ENCODE results near the gene NBEAL2. TPM values are rescaled to one million over a fixed set of nuclear protein-coding genes. Genes with fewer than 3 reads are reported as not detected.

NBEAL2 gene
- total RNA-seq (10 to 100 TPM; 26.2 to 45.8 TPM), polyA plus RNA-seq (10 to 100 TPM in 1 of 2 donors, 1 to 10 TPM in 1; 6.3 to 55.8 TPM)
- long read RNA-seq, donor 1, partial matches to known transcripts, result 2 of 5 reads
- long read RNA-seq, donor 1, other reads (novel, unspliced or antisense), result 3 of 5 reads
- long read RNA-seq, donor 2, partial matches to known transcripts, result 13 of 22 reads
- long read RNA-seq, donor 2, other reads (novel, unspliced or antisense), result 9 of 22 reads

GRCh38 chr3:46978985-46979944 is at the start of gene NBEAL2:
TSS of gene NBEAL2 (plus strand) at chr3:46979666. CDS start at chr3:46979862, 196 bp downstream.
- ATAC-seq (ENCODE audit: low FRiP score), result peak; percentile 89
- WGBS, 2 donors, result 1% methylated on average over 36 to 73 of the region's 73 CpGs
- intact Hi-C loops (cut with DNase I), result no loop called here
- Histone ChIP-seq H3K36me3 (ENCODE audit: control insufficient read depth in 1 of 2, insufficient read depth in 2 of 2, low read length in 1 of 2) (no peaks in the 10 kb centered on the region), H3K27me3 (ENCODE audit: control insufficient read depth in 1 of 2, insufficient read depth in 2 of 2, low read length in 1 of 2) (no peaks in the 10 kb centered on the region), H3K9me3 (ENCODE audit: control insufficient read depth, low read length) (no peaks in the 10 kb centered on the region), H3K27ac (ENCODE audit: low read depth in 1 of 2, low read length in 2 of 2) (peak within 1 kb of the TSS in 1 of 2 donors; percentile 84), H3K4me1 (ENCODE audit: control insufficient read depth in 1 of 2, insufficient read depth in 2 of 2, low read length in 2 of 2) (peaks cover 0 to 5% of the 10 kb centered on the region in 2 donors), H3K4me3 (ENCODE audit: low read length in 2 of 2) (peak within 1 kb of the TSS; percentile 58 to 83)
- DNase-seq, result peak; percentile 99

GRCh38 chr3:46930166-46930944 is 49.1 kb upstream of the NBEAL2 start:
- Histone ChIP-seq H3K4me3 (ENCODE audit: low read length in 2 of 2) (no peak overlapping the region), H3K36me3 (ENCODE audit: control insufficient read depth in 1 of 2, insufficient read depth in 2 of 2, low read length in 1 of 2) (no peaks in the 10 kb centered on the region), H3K27me3 (ENCODE audit: control insufficient read depth in 1 of 2, insufficient read depth in 2 of 2, low read length in 1 of 2) (no peaks in the 10 kb centered on the region), H3K4me1 (ENCODE audit: control insufficient read depth in 1 of 2, insufficient read depth in 2 of 2, low read length in 2 of 2) (peaks cover 9 to 19% of the 10 kb centered on the region in 2 donors), H3K9me3 (ENCODE audit: control insufficient read depth, low read length) (no peaks in the 10 kb centered on the region), H3K27ac (ENCODE audit: low read depth in 1 of 2, low read length in 2 of 2) (peak overlapping the region; percentile 16 to 78)
- intact Hi-C loops (cut with DNase I), result loop anchor here in 1 of 2 donors (10.0 kb wide), 1 partner anchor 234 kb away; the partner anchor contains the start of gene SETD2
- no peak for ATAC-seq (ENCODE audit: low FRiP score)
- DNase-seq, result peak in 1 of 2 donors; percentile 74
- WGBS, 2 donors, result 30 to 35% methylated on average over 9 of the region's 9 CpGs

GRCh38 chr3:46930945-46931403 is 48.5 kb upstream of the NBEAL2 start:
- Histone ChIP-seq H3K9me3 (ENCODE audit: control insufficient read depth, low read length) (no peaks in the 10 kb centered on the region), H3K4me3 (ENCODE audit: low read length in 2 of 2) (no peak overlapping the region), H3K27ac (ENCODE audit: low read depth in 1 of 2, low read length in 2 of 2) (peak overlapping the region; percentile 16 to 84), H3K27me3 (ENCODE audit: control insufficient read depth in 1 of 2, insufficient read depth in 2 of 2, low read length in 1 of 2) (no peaks in the 10 kb centered on the region), H3K36me3 (ENCODE audit: control insufficient read depth in 1 of 2, insufficient read depth in 2 of 2, low read length in 1 of 2) (no peaks in the 10 kb centered on the region), H3K4me1 (ENCODE audit: control insufficient read depth in 1 of 2, insufficient read depth in 2 of 2, low read length in 2 of 2) (peaks cover 9 to 19% of the 10 kb centered on the region in 2 donors)
- WGBS, 2 donors, result 8 to 11% methylated on average over 3 of the region's 3 CpGs
- ATAC-seq (ENCODE audit: low FRiP score), result no peak
- peak in 1 of 2 donors; percentile 77 for DNase-seq
- intact Hi-C loops (cut with DNase I), result loop anchor here in 1 of 2 donors (10.0 kb wide), 1 partner anchor 234 kb away; the partner anchor contains the start of gene SETD2

- H3K4me3 ChIP-seq (ENCODE audit: low read length in 2 of 2), result no peak overlapping the region
- no peaks in the 10 kb centered on the region for H3K9me3 ChIP-seq (ENCODE audit: control insufficient read depth, low read length)
- WGBS, 2 donors, result 32 to 41% methylated on average over 6 of the region's 6 CpGs
- intact Hi-C loops (cut with DNase I), result loop anchor here in 1 of 2 donors (10.0 kb wide), 1 partner anchor 233 kb away; the partner anchor contains the start of gene SETD2
- H3K27ac ChIP-seq (ENCODE audit: low read depth in 1 of 2, low read length in 2 of 2), result peak overlapping the region; percentile 16 to 84
- H3K4me1 ChIP-seq (ENCODE audit: control insufficient read depth in 1 of 2, insufficient read depth in 2 of 2, low read length in 2 of 2), result peaks cover 9 to 19% of the 10 kb centered on the region in 2 donors
- H3K27me3 ChIP-seq (ENCODE audit: control insufficient read depth in 1 of 2, insufficient read depth in 2 of 2, low read length in 1 of 2), result no peaks in the 10 kb centered on the region
- no peaks in the 10 kb centered on the region for H3K36me3 ChIP-seq (ENCODE audit: control insufficient read depth in 1 of 2, insufficient read depth in 2 of 2, low read length in 1 of 2)
- DNase-seq (peak in 1 of 2 donors; percentile 86), ATAC-seq (ENCODE audit: low FRiP score) (no peak)
These were observed 47.7 kb upstream of the NBEAL2 start for GRCh38 chr3:46931631-46932331.

- H3K4me3 ChIP-seq (ENCODE audit: low read length in 2 of 2), result no peak overlapping the region
- H3K27ac ChIP-seq (ENCODE audit: low read depth in 1 of 2, low read length in 2 of 2), result peak overlapping the region in 1 of 2 donors; percentile 84
- H3K36me3 ChIP-seq (ENCODE audit: control insufficient read depth in 1 of 2, insufficient read depth in 2 of 2, low read length in 1 of 2), result no peaks in the 10 kb centered on the region
- DNase-seq, result peak in 1 of 2 donors; percentile 55
- H3K4me1 ChIP-seq (ENCODE audit: control insufficient read depth in 1 of 2, insufficient read depth in 2 of 2, low read length in 2 of 2), result peaks cover 9 to 19% of the 10 kb centered on the region in 2 donors
- H3K27me3 ChIP-seq (ENCODE audit: control insufficient read depth in 1 of 2, insufficient read depth in 2 of 2, low read length in 1 of 2), result no peaks in the 10 kb centered on the region
- H3K9me3 ChIP-seq (ENCODE audit: control insufficient read depth, low read length), result no peaks in the 10 kb centered on the region
- intact Hi-C loops (cut with DNase I), result loop anchor here in 1 of 2 donors (10.0 kb wide), 1 partner anchor 232 kb away; the partner anchor contains the start of gene SETD2
- WGBS, 2 donors, result 72 to 74% methylated on average over 7 of the region's 7 CpGs
- no peak for ATAC-seq (ENCODE audit: low FRiP score)
These were observed 46.8 kb upstream of the NBEAL2 start for GRCh38 chr3:46932455-46933225.

GRCh38 chr3:46933261-46933660 is 46.2 kb upstream of the NBEAL2 start:
- peak in 1 of 2 donors; percentile 27 for DNase-seq
- intact Hi-C loops (cut with DNase I), result loop anchor here in 1 of 2 donors (10.0 kb wide), 1 partner anchor 232 kb away; the partner anchor contains the start of gene SETD2
- Histone ChIP-seq H3K27me3 (ENCODE audit: control insufficient read depth in 1 of 2, insufficient read depth in 2 of 2, low read length in 1 of 2) (no peaks in the 10 kb centered on the region), H3K36me3 (ENCODE audit: control insufficient read depth in 1 of 2, insufficient read depth in 2 of 2, low read length in 1 of 2) (no peaks in the 10 kb centered on the region), H3K9me3 (ENCODE audit: control insufficient read depth, low read length) (no peaks in the 10 kb centered on the region), H3K4me3 (ENCODE audit: low read length in 2 of 2) (no peak overlapping the region), H3K4me1 (ENCODE audit: control insufficient read depth in 1 of 2, insufficient read depth in 2 of 2, low read length in 2 of 2) (peaks cover 9 to 19% of the 10 kb centered on the region in 2 donors), H3K27ac (ENCODE audit: low read depth in 1 of 2, low read length in 2 of 2) (peak overlapping the region in 1 of 2 donors; percentile 84)
- no peak for ATAC-seq (ENCODE audit: low FRiP score)
- whole genome bisulfite sequencing, 2 donors, result 26 to 35% methylated on average over 6 of the region's 6 CpGs

- ATAC-seq (ENCODE audit: low FRiP score) (no peak), DNase-seq (peak in 1 of 2 donors; percentile 79)
- peak overlapping the region in 1 of 2 donors; percentile 77 for H3K27ac ChIP-seq (ENCODE audit: low read depth in 1 of 2, low read length in 2 of 2)
- no peak overlapping the region for H3K4me3 ChIP-seq (ENCODE audit: low read length in 2 of 2)
- 23 to 36% methylated on average over 2 of the region's 2 CpGs for WGBS, 2 donors
- H3K4me1 ChIP-seq (ENCODE audit: control insufficient read depth in 1 of 2, insufficient read depth in 2 of 2, low read length in 2 of 2), result peaks cover 9 to 19% of the 10 kb centered on the region in 2 donors
- intact Hi-C loops (cut with DNase I), result loop anchor here (2.0 to 10.0 kb wide), 2 partner anchors 43 to 231 kb away; partner anchors contain the start of genes CCDC12 (in 1 of the 2) and SETD2 (in 1 of the 2)
- H3K36me3 ChIP-seq (ENCODE audit: control insufficient read depth in 1 of 2, insufficient read depth in 2 of 2, low read length in 1 of 2), result no peaks in the 10 kb centered on the region
- no peaks in the 10 kb centered on the region for H3K9me3 ChIP-seq (ENCODE audit: control insufficient read depth, low read length)
- H3K27me3 ChIP-seq (ENCODE audit: control insufficient read depth in 1 of 2, insufficient read depth in 2 of 2, low read length in 1 of 2), result no peaks in the 10 kb centered on the region
These were observed 45.4 kb upstream of the NBEAL2 start for GRCh38 chr3:46934072-46934471.
